Hypothalamus (tissue), 51 donors: ENCODE data around the gene ZFP36.
A peak's percentile ranks its signal among the peaks of the same experiment; 100 is the strongest.
"Not testable (repeated sequence)": the region's sequence is repeated elsewhere in the genome, so short reads cannot be mapped to it uniquely, and the experiment has no call there.

Source experiments
- DNase-seq, 51 donors: peaks; one replicate each; lab custom pipeline; 2025; lab: John Stamatoyannopoulos, UW

ZFP36 gene, protein sequence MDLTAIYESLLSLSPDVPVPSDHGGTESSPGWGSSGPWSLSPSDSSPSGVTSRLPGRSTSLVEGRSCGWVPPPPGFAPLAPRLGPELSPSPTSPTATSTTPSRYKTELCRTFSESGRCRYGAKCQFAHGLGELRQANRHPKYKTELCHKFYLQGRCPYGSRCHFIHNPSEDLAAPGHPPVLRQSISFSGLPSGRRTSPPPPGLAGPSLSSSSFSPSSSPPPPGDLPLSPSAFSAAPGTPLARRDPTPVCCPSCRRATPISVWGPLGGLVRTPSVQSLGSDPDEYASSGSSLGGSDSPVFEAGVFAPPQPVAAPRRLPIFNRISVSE

DNA sequence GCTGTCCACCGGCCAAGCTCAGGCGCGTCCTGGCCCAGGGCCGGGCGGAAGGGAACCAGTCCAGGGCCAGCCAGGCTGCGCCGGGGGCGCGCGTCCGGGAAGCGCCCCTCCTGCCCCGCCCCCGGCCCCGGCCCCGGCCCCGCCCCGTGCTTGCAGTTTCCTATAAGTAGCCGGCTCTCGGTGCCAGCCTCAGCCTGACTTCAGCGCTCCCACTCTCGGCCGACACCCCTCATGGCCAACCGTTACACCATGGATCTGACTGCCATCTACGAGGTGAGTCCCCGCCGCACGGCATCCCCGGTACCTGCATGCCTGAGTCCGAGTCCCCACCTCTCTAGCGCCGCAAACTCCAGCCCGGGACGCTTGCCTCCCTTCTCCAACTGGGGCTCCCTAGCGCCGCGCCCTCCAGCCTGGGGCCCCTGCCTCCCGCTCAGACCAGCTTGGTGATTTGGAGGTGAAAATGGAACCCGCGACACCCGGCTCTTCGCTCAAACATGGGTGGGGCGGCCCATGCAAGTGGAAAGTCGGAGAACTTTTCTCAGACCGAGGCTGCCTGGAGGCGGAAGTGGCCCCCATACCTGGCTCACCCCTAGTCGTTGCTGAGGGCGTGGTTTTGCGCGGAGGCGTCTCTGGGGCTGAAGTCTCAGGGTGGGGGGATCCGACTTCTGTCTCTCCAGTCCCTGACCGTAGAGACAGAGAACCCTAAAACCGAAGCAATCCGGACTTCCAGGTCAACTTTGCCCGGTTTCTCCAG, at the start of gene ZFP36:
ZFP36 (plus strand) TSS at position 192 of the 754 bp plus-strand sequence; CDS start at position 250, 58 bp downstream.
- DNase-seq: peak in 49 of 51 donors; percentile 32 to 96 (median 75)

DNA sequence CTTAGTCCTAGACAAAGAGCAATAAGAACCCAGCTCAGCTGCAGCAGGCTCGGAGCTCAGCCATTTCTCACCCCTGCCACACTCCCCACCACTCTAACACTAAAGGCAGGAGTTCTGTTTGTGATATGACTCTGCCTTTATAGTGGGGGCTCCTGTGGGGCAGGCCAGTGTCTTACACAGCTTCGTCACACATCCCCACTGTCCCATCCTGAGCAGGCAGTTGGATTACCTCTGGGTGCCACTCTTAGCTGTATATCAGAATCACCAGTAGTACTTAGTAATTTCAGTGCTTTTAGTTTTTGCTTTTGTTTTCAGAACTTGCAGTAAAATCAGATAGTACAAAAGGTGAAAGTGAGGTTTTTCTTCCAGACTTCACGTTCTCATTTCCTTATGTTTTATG, 47.6 kb upstream of the ZFP36 start:
- DNase-seq: no peak

DNA sequence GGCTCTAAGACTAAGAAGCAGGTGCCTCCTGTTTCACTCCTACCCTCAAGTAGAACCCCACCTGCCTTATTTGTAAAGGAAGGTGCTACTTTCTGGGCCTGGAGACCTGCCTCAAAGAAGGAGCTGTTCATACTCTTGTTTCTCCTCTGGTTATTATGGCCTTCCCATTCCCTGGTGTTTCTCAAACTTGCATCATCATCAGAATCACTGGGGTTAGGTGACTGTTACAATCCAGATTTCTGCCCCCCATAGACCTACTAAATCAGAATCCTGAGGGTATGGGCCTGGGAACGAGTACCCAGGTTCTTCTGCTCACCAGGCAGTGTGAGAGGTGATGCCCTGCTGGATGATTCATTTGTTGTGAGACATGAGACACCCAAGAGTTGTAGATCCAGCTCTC, 46.0 kb upstream of the ZFP36 start:
- DNase-seq: no peak

DNA sequence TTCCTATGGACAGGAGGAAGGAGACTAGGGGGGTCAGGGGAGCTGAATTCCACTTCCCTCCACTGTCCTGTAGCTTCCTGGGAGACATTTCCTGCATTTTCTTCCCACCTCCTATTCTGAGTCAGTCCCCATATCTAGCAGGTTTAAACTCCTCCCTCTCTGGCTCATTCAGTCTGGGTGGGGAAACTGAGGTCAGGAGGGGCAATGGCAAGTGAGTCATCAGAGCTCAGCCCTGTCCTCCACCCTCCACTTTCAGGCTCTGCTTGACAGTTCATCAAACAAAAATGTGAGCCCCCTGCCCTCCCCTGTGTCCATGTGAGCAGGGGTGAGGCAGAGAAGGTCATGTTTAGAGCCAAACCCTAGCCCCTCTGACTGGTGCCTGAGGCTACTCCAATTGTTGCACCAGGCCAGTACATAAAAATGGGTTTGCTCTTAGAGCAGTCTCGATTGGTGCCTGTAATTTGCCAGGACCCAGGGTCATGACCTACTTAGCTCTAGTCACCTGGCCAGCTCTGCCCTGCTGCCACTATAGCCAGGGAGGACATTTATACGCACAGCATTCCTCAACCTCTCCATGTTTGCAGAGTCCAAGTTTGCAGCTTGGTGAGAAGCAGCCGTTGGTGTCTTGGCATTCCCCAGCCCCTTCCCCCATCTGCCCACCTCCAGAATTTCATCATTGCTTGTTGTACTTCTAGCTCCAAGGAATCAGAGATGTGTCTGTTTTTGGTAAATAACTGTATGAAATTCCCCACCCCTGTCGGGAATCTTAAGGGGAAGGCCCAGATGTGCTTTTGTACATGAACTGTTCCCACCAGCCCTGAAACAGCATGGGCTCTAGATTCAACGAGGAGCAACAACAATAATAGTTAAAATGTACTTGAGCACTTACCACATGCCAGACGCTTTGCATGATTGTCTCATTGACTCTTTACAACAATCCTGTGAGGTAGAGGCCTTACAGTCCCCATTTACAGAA, 43.7 kb upstream of the ZFP36 start:
- no peak for DNase-seq

DNA sequence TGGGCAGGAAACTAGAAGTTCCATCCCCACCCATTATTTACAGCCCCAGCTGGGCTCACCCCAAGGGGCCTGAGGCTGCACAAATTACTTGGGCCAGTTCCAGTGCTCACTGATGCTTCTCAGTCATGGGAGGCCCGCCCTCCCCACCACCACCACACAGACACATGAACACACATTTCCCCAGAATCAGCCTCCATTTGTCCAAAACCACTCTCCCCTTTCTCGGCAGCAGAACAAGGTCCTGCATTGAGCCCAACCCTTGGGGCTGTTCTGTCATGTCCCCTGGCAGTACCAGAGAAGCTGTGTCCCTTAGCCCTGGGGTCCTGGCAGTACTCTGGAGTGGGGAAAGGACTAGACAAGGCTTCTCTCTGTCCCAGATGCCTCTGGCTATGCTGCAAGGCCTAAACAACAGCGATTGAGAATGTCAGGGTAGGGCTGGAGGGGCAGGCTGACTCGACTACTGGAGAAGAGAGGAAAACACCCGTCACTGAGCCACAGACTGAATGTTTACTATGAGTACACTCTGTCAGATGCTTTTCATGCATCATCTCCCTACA, 42.7 kb upstream of the ZFP36 start:
- DNase-seq: peak in 45 of 51 donors; percentile 13 to 93 (median 73)

DNA sequence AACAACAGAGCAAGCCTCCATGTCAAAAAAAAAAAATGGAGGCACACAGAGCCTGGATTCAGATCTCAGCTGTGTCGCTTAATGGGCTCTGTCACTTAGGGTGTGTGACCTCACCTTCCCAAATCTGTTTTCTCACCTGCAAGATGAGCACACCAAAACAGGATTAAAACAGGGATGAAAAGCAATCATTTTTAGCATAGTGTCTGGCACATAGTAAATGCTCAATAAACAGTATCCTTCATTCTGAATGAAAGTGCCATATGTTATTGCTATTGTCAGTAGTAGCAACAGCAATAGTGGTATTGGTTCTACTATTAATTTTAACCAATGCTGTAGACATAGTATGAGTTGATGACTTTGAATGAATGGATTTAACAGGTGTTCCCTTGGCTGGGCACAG, 41.1 kb upstream of the ZFP36 start:
- DNase-seq: no peak

DNA sequence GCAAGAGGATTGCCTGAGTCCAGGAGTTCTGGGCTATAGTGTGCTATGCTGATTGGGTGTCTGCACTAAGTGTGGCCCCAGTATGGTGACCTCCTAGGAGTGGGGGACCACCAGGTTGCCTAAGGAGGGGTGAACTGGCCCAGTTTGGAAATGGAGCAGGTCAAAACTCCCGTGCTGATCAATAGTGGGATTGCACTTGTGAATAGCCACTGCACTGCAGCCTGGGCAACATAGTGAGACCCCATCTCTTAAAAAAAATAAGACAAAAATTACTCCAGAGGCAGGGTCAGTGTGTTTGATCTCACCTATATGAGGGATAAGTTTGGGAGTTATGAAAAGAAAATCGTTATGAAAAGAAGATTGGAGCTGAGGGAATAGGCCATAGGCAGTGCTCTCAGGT, 37.4 kb upstream of the ZFP36 start:
- no peak for DNase-seq

DNA sequence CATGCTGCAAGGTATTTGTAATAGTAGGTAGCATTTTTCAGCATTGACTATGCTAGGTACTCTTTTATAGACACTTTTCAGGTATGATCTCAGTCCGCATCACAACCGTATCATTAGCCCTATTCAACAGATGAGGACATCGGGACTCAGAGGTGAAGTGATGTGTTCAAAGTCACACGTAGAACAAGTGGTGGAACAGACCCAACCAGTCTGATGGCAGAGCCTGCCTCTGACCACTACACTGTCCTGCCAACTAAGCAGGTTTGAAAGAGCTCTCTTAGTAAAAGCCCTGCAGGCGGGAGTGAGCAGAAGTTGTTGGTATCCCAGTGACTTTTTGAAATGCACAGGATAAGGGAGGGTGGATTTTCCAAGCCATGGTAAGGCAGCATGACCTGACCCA, 35.9 kb upstream of the ZFP36 start:
- DNase-seq: no peak

DNA sequence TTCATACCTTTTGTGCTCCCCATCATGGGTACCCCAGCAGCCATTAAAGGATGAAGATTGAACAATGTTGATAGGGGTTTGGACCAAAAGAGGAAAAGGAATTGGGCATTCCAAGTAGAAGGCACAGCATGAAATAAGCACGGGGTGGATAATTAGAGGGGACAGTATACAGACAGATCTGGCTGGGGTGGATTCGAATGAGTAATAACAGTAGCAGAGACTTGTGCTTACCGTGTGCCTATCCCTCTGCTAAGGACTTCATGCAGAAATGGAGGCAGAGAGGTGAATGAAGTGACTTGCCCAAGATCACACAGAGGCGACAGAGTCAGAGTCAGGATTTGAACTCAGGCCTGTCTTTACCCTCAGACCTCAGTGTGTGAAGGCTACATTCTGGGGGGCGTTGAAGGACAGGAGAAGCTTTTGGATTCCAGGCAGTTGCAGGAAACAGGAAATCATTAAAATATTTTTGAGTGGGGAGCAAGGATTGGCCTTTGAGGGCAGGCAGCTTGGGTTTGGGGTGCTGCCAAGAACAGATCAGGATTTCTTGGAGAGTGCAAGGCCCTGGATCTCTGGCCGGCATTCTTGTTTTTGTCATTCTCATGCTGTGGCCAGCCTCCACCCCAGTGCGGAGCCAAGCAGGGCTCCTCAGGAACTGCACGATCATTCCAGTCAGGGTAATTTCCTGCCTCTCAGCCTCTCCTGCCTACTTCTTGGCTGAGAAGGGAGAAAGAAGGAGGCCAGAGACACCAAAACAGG, 34.4 kb upstream of the ZFP36 start:
- DNase-seq: peak in 36 of 51 donors; percentile 13 to 75 (median 49)

DNA sequence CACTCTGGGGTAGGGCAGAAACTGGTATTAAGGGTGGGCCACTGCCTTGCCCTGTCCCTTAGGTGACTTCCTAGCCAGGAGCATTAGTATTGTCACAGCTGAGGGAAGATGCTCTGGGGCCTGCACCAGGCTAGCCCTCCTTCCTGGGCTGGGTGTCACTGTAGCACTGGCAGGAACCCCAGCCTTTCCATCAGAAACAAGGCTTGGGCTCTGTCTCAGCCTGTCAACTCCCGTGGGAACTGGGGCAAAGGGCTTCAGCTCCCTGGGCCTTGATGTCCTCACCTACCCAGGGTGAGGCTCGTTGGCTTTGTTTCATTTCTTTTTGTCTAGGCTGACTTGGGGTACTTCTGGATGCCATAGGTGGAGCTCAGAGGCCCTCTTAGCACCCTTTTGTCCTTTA, 33.7 kb upstream of the ZFP36 start:
- peak in 7 of 51 donors; percentile 11 to 48 (median 33) for DNase-seq

DNA sequence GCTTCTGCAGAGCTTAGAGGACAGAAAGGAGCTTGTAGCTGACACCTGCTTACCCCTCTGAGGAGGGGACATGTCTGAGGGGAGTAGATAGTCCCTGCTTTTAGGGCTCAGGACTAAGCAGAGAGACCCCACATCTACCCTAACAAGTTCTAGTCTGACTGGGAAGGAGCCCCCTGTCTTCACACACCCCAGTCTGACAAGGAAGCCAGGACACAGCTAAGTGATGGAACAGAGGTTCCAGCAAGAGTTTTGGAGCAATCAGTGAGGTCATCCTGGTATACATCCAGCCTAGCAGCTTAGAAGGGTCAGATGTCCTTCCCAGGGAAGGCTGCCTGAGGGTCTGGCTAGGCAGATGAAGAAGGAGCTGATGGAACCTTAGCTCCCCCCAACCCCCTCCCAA, 30.7 kb upstream of the ZFP36 start:
- no peak for DNase-seq

DNA sequence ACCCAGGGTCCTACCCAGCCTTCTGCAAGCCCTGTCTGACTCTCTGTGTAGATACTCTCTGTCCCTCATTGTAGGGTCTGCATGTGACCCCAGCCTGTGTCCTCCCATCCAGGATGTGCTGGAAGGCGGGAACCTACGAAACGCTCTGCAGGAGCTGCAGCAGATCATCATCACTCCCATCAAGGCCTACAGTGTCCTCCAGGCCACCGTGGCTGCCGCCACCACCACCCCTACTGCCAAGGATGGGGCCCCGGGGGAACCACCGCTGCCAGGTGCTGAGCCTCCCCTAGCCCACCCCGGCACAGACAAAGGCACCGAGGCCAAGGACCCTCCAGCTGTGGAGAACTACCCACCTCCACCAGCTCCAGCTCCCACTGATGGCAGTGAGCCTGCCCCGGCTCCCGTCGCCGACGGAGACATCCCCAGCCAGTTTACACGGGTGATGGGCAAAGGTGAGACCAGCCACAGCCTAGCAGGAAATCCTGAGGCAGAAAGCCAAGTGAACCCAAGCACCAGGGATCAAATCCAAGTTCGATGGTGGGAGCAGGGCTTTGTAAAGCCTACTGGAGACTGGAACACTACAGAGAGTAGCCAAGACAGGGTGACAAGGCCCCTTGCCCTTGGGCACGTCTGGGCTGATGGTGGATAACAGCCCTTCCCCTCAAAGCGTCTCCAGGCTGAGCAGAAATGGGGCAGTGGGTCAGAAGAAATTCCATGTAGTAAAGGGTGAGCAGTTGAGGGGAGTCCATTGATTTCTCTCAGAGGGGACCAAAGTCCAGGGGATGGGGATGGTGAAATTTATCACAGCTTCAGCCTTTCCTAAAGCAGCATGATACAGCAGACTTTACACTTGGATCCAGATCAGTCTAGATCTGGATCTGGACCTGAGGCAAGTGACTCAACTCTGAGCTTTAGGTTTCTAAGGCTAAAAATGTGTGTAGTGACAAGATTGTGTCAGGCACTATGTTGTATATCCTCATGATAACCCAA, 29.0 kb upstream of the ZFP36 start:
- DNase-seq: no peak

DNA sequence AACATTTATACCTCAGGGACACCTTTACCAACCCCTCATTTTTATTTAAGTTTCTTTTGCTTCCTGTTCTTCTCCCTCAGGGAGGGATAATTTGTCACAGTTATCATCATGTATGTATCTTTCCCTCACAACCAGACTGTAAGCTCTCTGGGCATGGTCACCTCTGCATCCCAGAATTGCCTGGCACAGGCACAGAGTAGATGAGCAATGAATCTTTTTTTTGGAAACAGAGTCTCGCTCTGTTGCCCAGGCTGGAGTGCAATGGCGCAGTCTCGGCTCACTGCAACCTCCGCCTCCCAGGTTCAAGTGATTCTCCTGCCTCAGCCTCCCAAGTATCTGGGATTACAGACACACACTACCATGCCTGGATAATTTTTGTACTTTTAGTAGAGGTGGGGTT, 27.3 kb upstream of the ZFP36 start:
- DNase-seq: not testable (repeated sequence)

DNA sequence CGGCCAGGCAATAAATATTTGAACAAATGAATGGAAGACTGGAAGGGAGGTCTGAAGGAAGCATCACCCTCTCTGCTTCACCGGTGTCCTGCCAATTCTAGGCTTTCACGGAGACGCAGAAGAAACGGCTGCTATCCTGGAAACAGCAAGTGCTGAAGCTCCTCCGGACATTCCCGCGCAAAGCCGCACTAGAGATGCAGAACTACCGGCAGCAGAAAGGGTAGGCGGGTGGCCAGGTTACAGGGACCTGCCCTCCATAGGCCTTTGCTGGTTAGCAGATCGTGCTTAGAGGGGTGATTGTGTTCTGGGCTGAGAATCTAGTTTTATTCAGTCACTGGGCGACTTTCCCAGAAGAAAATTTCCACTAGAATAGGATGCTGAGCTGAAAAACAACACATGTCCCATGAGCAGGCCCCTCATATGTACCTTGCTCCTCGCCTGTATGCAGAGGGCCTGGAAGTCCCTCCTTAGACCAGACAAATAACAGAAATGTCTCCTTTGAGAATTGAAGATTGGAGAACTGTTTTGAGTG, 26.7 kb upstream of the ZFP36 start:
- peak in 8 of 51 donors; percentile 8 to 30 (median 16) for DNase-seq

DNA sequence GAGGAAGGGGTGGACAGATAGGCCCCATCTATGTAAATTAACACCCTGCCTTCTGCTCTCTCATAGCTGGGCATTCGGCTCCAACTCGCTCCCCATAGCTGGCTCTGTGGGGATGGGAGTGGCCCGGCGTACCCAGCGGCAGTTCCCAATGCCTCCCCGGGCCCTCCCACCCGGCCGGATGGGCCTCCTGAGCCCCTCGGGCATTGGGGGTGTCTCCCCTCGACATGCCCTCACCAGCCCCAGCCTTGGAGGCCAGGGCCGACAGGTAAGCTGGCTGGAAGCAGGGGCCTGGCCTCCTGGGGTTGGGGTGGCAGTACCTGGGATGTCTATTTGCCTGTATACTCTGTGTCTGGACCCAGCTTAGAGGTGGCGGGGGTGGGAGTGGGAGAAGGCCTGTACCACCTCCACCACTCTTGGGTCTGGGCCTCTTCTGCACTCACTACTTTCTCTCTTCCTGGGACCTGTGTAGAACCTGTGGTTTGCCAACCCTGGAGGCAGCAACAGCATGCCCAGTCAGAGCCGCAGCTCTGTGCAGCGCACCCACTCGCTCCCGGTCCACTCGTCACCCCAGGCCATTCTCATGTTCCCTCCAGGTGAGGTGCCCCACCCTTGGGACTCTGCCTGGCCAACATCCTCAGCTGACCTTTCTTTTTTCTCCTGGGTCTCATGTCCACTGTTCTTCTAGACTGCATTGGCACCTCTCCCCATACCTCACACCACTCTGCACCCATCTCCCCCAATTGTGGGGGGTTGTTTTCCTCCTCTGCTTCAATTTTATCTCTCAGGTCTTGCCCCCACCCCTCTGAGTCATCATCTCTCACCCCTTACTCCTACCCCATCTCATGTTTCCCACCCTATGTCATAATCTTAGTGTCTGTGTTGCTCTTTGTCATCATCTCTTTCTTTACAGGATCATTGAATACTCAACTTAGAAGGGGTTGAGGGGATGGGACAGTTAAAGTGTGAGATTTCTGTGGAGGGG, 25.8 kb upstream of the ZFP36 start:
- no peak for DNase-seq

DNA sequence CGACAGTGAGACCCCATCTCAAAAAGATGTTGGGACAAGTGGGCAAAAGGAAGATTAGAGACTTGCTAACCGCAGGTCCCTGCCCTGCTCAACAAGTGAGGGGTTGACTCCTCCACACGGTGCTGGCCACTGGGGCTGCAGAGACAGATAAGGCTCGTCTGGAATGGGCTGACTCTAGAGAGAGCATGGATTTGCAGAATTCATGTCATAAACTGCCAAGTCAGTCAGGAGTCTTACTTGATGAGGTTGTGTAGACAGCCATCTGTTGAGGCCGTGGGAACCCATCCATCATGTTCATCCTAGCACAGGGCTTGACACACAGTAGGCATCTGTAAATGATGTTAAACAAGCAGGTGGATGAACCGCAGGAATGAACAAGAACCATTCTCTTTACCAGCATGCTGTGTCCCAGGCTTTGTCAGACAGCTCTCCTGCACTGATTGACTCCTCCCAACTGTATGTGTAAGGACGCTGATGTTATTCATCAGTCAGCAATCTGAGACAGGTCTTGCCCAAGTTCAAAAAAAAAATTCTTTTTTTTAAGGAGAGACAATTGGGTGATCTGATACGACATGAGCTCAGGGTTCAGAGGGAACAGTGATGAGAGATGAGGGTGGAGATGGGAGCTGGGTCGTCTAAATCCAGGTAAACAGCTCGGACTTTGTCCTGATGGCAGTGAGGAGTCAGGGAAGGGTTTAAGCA, 24.6 kb upstream of the ZFP36 start:
- DNase-seq: no peak
